ENCODE results near the gene SUMO1. TPM values are rescaled to one million over a fixed set of nuclear protein-coding genes. Genes with fewer than 3 reads are reported as not detected.

Gene SUMO1
- total and polyA plus RNA-seq, 9 of the 15 experiments (the other 6 are each of a cell fraction or from before 2014, with no cell fraction given), result 63.7 to 292 (median 92.0) TPM

GRCh38 chr2:202265467-202266277 lies 27.3 kb upstream of the SUMO1 start, which contains the start of gene NOP58 (continued):
- TF ChIP-seq MNT (conservative IDR thresholded peaks at IDR 0.05) (peak; percentile 88 to 90), MYBL2 (IDR thresholded peaks at IDR 0.05; ENCODE audit: low read depth) (peak; percentile 68), MYBL2 (CRISPR knock-in tag; IDR thresholded peaks at IDR 0.05; ENCODE audit: borderline replicate concordance) (no peak), MTF1 (CRISPR knock-in tag; IDR thresholded peaks at IDR 0.05; ENCODE audit: borderline replicate concordance) (no peak), ZZZ3 (IDR thresholded peaks at IDR 0.05) (peak; percentile 91), MCM5 (IDR thresholded peaks at IDR 0.05; ENCODE audit: low read depth) (no peak), ZNF57 (CRISPR knock-in tag; IDR thresholded peaks at IDR 0.05) (no peak), SLC30A9 (CRISPR knock-in tag; IDR thresholded peaks at IDR 0.05) (no peak), SP1 (CRISPR knock-in tag; IDR thresholded peaks at IDR 0.05) (peak; percentile 65), MED1 (CRISPR knock-in tag; IDR thresholded peaks at IDR 0.05; ENCODE audit: borderline replicate concordance) (no peak), IRF2 (CRISPR knock-in tag; IDR thresholded peaks at IDR 0.05) (no peak), TRIM24 (IDR thresholded peaks at IDR 0.05) (no peak)
- TF ChIP-seq, protein P1, sequence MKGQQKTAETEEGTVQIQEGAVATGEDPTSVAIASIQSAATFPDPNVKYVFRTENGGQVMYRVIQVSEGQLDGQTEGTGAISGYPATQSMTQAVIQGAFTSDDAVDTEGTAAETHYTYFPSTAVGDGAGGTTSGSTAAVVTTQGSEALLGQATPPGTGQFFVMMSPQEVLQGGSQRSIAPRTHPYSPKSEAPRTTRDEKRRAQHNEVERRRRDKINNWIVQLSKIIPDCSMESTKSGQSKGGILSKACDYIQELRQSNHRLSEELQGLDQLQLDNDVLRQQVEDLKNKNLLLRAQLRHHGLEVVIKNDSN (CRISPR knock-in tag; IDR thresholded peaks at IDR 0.05), result peak; percentile 38
- TF ChIP-seq, protein P2, sequence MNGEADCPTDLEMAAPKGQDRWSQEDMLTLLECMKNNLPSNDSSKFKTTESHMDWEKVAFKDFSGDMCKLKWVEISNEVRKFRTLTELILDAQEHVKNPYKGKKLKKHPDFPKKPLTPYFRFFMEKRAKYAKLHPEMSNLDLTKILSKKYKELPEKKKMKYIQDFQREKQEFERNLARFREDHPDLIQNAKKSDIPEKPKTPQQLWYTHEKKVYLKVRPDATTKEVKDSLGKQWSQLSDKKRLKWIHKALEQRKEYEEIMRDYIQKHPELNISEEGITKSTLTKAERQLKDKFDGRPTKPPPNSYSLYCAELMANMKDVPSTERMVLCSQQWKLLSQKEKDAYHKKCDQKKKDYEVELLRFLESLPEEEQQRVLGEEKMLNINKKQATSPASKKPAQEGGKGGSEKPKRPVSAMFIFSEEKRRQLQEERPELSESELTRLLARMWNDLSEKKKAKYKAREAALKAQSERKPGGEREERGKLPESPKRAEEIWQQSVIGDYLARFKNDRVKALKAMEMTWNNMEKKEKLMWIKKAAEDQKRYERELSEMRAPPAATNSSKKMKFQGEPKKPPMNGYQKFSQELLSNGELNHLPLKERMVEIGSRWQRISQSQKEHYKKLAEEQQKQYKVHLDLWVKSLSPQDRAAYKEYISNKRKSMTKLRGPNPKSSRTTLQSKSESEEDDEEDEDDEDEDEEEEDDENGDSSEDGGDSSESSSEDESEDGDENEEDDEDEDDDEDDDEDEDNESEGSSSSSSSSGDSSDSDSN (IDR thresholded peaks at IDR 0.05; ENCODE audit: borderline replicate concordance in 1 of 2, low read depth in 2 of 2, low read length in 2 of 2), result no peak
- TF ChIP-seq, protein P3, sequence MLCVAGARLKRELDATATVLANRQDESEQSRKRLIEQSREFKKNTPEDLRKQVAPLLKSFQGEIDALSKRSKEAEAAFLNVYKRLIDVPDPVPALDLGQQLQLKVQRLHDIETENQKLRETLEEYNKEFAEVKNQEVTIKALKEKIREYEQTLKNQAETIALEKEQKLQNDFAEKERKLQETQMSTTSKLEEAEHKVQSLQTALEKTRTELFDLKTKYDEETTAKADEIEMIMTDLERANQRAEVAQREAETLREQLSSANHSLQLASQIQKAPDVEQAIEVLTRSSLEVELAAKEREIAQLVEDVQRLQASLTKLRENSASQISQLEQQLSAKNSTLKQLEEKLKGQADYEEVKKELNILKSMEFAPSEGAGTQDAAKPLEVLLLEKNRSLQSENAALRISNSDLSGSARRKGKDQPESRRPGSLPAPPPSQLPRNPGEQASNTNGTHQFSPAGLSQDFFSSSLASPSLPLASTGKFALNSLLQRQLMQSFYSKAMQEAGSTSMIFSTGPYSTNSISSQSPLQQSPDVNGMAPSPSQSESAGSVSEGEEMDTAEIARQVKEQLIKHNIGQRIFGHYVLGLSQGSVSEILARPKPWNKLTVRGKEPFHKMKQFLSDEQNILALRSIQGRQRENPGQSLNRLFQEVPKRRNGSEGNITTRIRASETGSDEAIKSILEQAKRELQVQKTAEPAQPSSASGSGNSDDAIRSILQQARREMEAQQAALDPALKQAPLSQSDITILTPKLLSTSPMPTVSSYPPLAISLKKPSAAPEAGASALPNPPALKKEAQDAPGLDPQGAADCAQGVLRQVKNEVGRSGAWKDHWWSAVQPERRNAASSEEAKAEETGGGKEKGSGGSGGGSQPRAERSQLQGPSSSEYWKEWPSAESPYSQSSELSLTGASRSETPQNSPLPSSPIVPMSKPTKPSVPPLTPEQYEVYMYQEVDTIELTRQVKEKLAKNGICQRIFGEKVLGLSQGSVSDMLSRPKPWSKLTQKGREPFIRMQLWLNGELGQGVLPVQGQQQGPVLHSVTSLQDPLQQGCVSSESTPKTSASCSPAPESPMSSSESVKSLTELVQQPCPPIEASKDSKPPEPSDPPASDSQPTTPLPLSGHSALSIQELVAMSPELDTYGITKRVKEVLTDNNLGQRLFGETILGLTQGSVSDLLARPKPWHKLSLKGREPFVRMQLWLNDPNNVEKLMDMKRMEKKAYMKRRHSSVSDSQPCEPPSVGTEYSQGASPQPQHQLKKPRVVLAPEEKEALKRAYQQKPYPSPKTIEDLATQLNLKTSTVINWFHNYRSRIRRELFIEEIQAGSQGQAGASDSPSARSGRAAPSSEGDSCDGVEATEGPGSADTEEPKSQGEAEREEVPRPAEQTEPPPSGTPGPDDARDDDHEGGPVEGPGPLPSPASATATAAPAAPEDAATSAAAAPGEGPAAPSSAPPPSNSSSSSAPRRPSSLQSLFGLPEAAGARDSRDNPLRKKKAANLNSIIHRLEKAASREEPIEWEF (CRISPR knock-in tag; IDR thresholded peaks at IDR 0.05), result no peak
- TF ChIP-seq, protein P4, sequence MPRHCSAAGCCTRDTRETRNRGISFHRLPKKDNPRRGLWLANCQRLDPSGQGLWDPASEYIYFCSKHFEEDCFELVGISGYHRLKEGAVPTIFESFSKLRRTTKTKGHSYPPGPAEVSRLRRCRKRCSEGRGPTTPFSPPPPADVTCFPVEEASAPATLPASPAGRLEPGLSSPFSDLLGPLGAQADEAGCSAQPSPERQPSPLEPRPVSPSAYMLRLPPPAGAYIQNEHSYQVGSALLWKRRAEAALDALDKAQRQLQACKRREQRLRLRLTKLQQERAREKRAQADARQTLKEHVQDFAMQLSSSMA (CRISPR knock-in tag; IDR thresholded peaks at IDR 0.05), result no peak

Measured in K562 (cell line).